GM19023 (cell line): ENCODE results near the gene MID1.

ENCODE experiments used
- ATAC-seq: cut with Tn5 transposase; IDR thresholded peaks from one replicate; pipeline ENCODE4 v1.9.1; 2021; ENCODE audit warnings: mild to moderate bottlenecking, moderate library complexity; ENCODE audit not compliant: unreplicated experiment

The MID1 gene

GRCh38 chrX:10450229-10450958 lies 170.0 kb downstream of the MID1 start:
- ATAC-seq: no peak

- ATAC-seq: no peak
These were observed 172.7 kb downstream of the MID1 start for GRCh38 chrX:10447564-10448214.

GRCh38 chrX:10444204-10444603 lies 176.2 kb downstream of the MID1 start:
- ATAC-seq: no peak

GRCh38 chrX:10441464-10441863 lies 178.9 kb downstream of the MID1 start:
- ATAC-seq: no peak

- ATAC-seq: no peak
These were observed 187.0 kb downstream of the MID1 start for GRCh38 chrX:10433296-10433965.

- ATAC-seq: no peak
These were observed 190.5 kb downstream of the MID1 start for GRCh38 chrX:10429908-10430307.

- ATAC-seq: no peak
These were observed 193.1 kb downstream of the MID1 start for GRCh38 chrX:10427249-10427648.

- ATAC-seq: no peak
These were observed 196.7 kb downstream of the MID1 start for GRCh38 chrX:10423716-10424115.

GRCh38 chrX:10420134-10420533 lies 200.3 kb downstream of the MID1 start:
- ATAC-seq: no peak

GRCh38 chrX:10416424-10416823 lies 204.0 kb downstream of the MID1 start:
- no peak for ATAC-seq

- no peak for ATAC-seq
These were observed 204.9 kb downstream of the MID1 start for GRCh38 chrX:10415306-10416001.

- ATAC-seq: no peak
These were observed 205.5 kb downstream of the MID1 start for GRCh38 chrX:10414862-10415261.

GRCh38 chrX:10414156-10414824 lies 206.1 kb downstream of the MID1 start:
- ATAC-seq: no peak

GRCh38 chrX:10404436-10404835 lies 215.9 kb downstream of the MID1 start:
- no peak for ATAC-seq

GRCh38 chrX:10401239-10401638 lies 219.1 kb downstream of the MID1 start:
- no peak for ATAC-seq

- ATAC-seq: no peak
These were observed 221.2 kb downstream of the MID1 start for GRCh38 chrX:10399043-10399741.

GRCh38 chrX:10398215-10398614 lies 222.2 kb downstream of the MID1 start:
- ATAC-seq: no peak

GRCh38 chrX:10397349-10397748 lies 223.0 kb downstream of the MID1 start:
- ATAC-seq: no peak

- ATAC-seq: no peak
These were observed 224.7 kb downstream of the MID1 start for GRCh38 chrX:10395643-10396042.
